Ovary (tissue), 9 donors: ENCODE measurements around the gene SAYSD1. TPM values are rescaled to one million over a fixed set of nuclear protein-coding genes. Genes with fewer than 3 reads are reported as not detected.

Experiments used
- DNase-seq, 5 donors: peaks; one replicate each; pipeline ENCODE4 v3.0.0-alpha.2; 2019 to 2020
- H3K27ac ChIP-seq, 2 donors: fragments of 200-600 bp; one replicate each; pipeline versions ENCODE4 v1.5.1 to v1.8.0; 2019 to 2022
- H3K27me3 ChIP-seq: fragments of 200-600 bp; one replicate; pipeline ENCODE4 v1.8.0; 2022
- H3K36me3 ChIP-seq: fragments of 200-600 bp; sonication (generic); one replicate; pipeline ENCODE4 v1.5.1; 2019
- H3K4me1 ChIP-seq: one replicate; pipeline ENCODE4 v1.8.1; 2013; ENCODE audit warnings: mild to moderate bottlenecking, moderate library complexity; ENCODE audit not compliant: insufficient read depth
- H3K4me3 ChIP-seq: fragments of 200-600 bp; sonication (generic); one replicate; pipeline ENCODE4 v1.5.1; 2017
- H3K9me3 ChIP-seq, 2 donors: fragments of 200-600 bp in 1 of 2; sonication (generic) in 1 of 2; one replicate each; pipeline versions ENCODE4 v1.5.1 to v1.8.1; 2013 to 2019; ENCODE audit warnings: mild to moderate bottlenecking in 1 of 2, moderate library complexity in 1 of 2
- CTCF ChIP-seq, 3 donors: fragments of 450-650 bp in 2 of 3; fragments of 200-600 bp in 1 of 3; IDR thresholded peaks; one replicate each; pipeline versions ENCODE4 v1.5.1 to v1.8.0; 2016 to 2022; ENCODE audit warnings: antibody characterized with exemption in 3 of 3, mild to moderate bottlenecking in 1 of 3
- EP300 ChIP-seq: sonication (generic); formaldehyde crosslinking; IDR thresholded peaks from one replicate; pipeline ENCODE4 v1.6.1; 2017; ENCODE audit warnings: antibody characterized with exemption
- POLR2A ChIP-seq: fragments of 450-650 bp; IDR thresholded peaks from one replicate; pipeline ENCODE4 v1.6.1; 2017; ENCODE audit warnings: antibody characterized with exemption, mild to moderate bottlenecking, moderate library complexity
- WGBS, 3 donors: extraction: QIAGEN DNeasy Blood & Tissue Kit in 1 of 3; methylation state at CpG; one replicate each; pipeline versions ENCODE4 v1.1.5 to v1.1.7; 2013 to 2017; 5-methylcytosine and 5-hydroxymethylcytosine counted together
- intact Hi-C, 4 donors: fragments of 100-400 bp; cut with DNase I; formaldehyde crosslinking; loops; one replicate each; pipeline versions ENCODE4 v1.11.0 to v1.15.1; 2022 to 2023
- polyA plus RNA-seq, 2 donors: library from polyadenylated mRNA; stranded (reverse); fragments of 200-250 nt in 1 of 2; fragments of 350-450 nt in 1 of 2; fragmentation: Illumina TruSeq in 1 of 2; extraction: RNeasy Lipid Tissue Mini Kit (QIAGEN cat#74804) in 1 of 2; gene quantifications; one replicate each; pipeline ENCODE4 v1.2.3, GENCODE V29; 2013 to 2014
- total RNA-seq, 7 donors: library from RNA; depleted of rRNA in 2 of 7; stranded (reverse); fragments of >200 nt in 2 of 7; fragmentation: NEBNext Ultra II Directional in 3 of 7; extraction: Animal tissue kit (Norgen Biotek cat#: 25700) in 3 of 7; gene quantifications; one replicate each; pipeline versions ENCODE4 v1.1.0 to v1.2.4, GENCODE V29; 2016 to 2023
- donor health status: DM: no; HTN: no; CAD: no; lungs with moderate emphysema.
- donor health status: DM: no; HTN: no; CAD: no.
- donor health status: Bipolar disorder and iron deficiency.
- donor health status: DM: yes; HTN: yes; CAD: no.
- donor health status: DM: no; HTN: no; CAD: no.
- donor health status: DM: yes; HTN: yes; CAD: no.

Gene SAYSD1
- total and polyA plus RNA-seq, 9 donors = 11.4 to 17.7 (median 15.3) TPM

GRCh38 chr6:39086711-39087110 is 28.3 kb downstream of the SAYSD1 start:
- no peak for TF ChIP-seq POLR2A
- WGBS, 3 donors = 54 to 58% (median 57%) methylated on average over 6 of the region's 6 CpGs
- Histone ChIP-seq H3K36me3 (no peaks in the 10 kb centered on the region), H3K4me3 (no peak overlapping the region), H3K27ac (no peak overlapping the region), H3K4me1 (no peaks in the 10 kb centered on the region), H3K27me3 (no peaks in the 10 kb centered on the region), H3K9me3 (no peaks in the 10 kb centered on the region)
- intact Hi-C loops = no loop called here
- no peak for DNase-seq

GRCh38 chr6:39086294-39086693 is 28.7 kb downstream of the SAYSD1 start:
- 8 to 14% (median 10%) methylated on average over 7 of the region's 7 CpGs for WGBS, 3 donors
- H3K4me3 ChIP-seq = no peak overlapping the region
- TF ChIP-seq EP300 (no peak), POLR2A (no peak), CTCF (IDR thresholded peaks at IDR 0.05) (no peak)
- H3K36me3 ChIP-seq = no peaks in the 10 kb centered on the region
- H3K4me1 ChIP-seq = no peaks in the 10 kb centered on the region
- H3K27me3 ChIP-seq = no peaks in the 10 kb centered on the region
- no peak overlapping the region for H3K27ac ChIP-seq
- no peaks in the 10 kb centered on the region for H3K9me3 ChIP-seq
- intact Hi-C loops = no loop called here
- DNase-seq = no peak

- DNase-seq = no peak
- TF ChIP-seq EP300 (no peak), POLR2A (no peak), CTCF (IDR thresholded peaks at IDR 0.05) (no peak)
- Histone ChIP-seq H3K36me3 (no peaks in the 10 kb centered on the region), H3K4me1 (no peaks in the 10 kb centered on the region), H3K9me3 (no peaks in the 10 kb centered on the region), H3K27ac (no peak overlapping the region), H3K27me3 (no peaks in the 10 kb centered on the region), H3K4me3 (no peak overlapping the region)
- intact Hi-C loops = no loop called here
- WGBS, 3 donors = 59 to 65% (median 59%) methylated on average over 5 of the region's 5 CpGs
Measured at GRCh38 chr6:39085129-39085797, 29.7 kb downstream of the SAYSD1 start.

GRCh38 chr6:39084506-39084905 is 30.5 kb downstream of the SAYSD1 start:
- WGBS, 3 donors = 78 to 81% (median 81%) methylated on average over 7 of the region's 7 CpGs
- Histone ChIP-seq H3K27me3 (no peaks in the 10 kb centered on the region), H3K36me3 (no peaks in the 10 kb centered on the region), H3K4me3 (no peak overlapping the region), H3K4me1 (no peaks in the 10 kb centered on the region), H3K27ac (no peak overlapping the region), H3K9me3 (no peaks in the 10 kb centered on the region)
- intact Hi-C loops = no loop called here
- TF ChIP-seq EP300 (no peak), CTCF (IDR thresholded peaks at IDR 0.05) (no peak), POLR2A (no peak)
- no peak for DNase-seq

- WGBS, 3 donors = 62 to 80% (median 72%) methylated on average over 2 of the region's 2 CpGs
- Histone ChIP-seq H3K27me3 (no peaks in the 10 kb centered on the region), H3K4me1 (no peaks in the 10 kb centered on the region), H3K27ac (no peak overlapping the region), H3K9me3 (no peaks in the 10 kb centered on the region), H3K4me3 (no peak overlapping the region), H3K36me3 (no peaks in the 10 kb centered on the region)
- DNase-seq = no peak
- intact Hi-C loops = no loop called here
- TF ChIP-seq POLR2A = no peak
- TF ChIP-seq CTCF (IDR thresholded peaks at IDR 0.05) = no peak
- no peak for TF ChIP-seq EP300
Measured at GRCh38 chr6:39083231-39083634, 31.8 kb downstream of the SAYSD1 start.
